Fibroblast of lung (primary cell): ENCODE results near the gene MCM6. TPM values are rescaled to one million over a fixed set of nuclear protein-coding genes. Genes with fewer than 3 reads are reported as not detected.

ENCODE experiments used
- DNase-seq, 2 donors: peaks; one replicate each; pipeline versions ENCODE4 v3.0.0 to v3.0.0-alpha.2; 2010; ENCODE audit warnings: low read depth in 2 of 2
- H2AFZ ChIP-seq: 2 replicates; pipeline ENCODE4 v1.5.1; 2012; ENCODE audit warnings: low read length, control low read depth, inconsistent platforms
- H3K27ac ChIP-seq: 2 replicates; pipeline ENCODE4 v1.5.1; 2011; ENCODE audit warnings: low read length, control low read depth; ENCODE audit not compliant: insufficient read depth
- H3K27me3 ChIP-seq: 2 replicates; pipeline ENCODE4 v1.5.1; 2011; ENCODE audit warnings: mild to moderate bottlenecking, low read length; ENCODE audit not compliant: control insufficient read depth, insufficient read depth
- H3K36me3 ChIP-seq: 2 replicates; pipeline ENCODE4 v1.5.1; 2011; ENCODE audit warnings: low read length; ENCODE audit not compliant: control insufficient read depth, insufficient read depth
- H3K4me1 ChIP-seq: 2 replicates; pipeline ENCODE4 v1.5.1; 2011; ENCODE audit warnings: low read length; ENCODE audit not compliant: control insufficient read depth, insufficient read depth; ENCODE audit errors: extremely low read depth
- H3K4me2 ChIP-seq: 2 replicates; pipeline ENCODE4 v1.5.1; 2011; ENCODE audit warnings: low read length, control low read depth; ENCODE audit not compliant: insufficient read depth; ENCODE audit errors: extremely low read depth
- H3K4me3 ChIP-seq, 4 experiments: fragments of 200-600 bp in 1 of 4; sonication (generic) in 1 of 4; replicated peaks in 1 of 4; 2 replicates each; pipeline ENCODE4 v1.5.1; 2011 to 2016; ENCODE audit warnings: low read length in 4 of 4, low read depth in 3 of 4, mild to moderate bottlenecking in 3 of 4, control low read depth in 2 of 4, inconsistent platforms in 1 of 4, mixed read lengths in 1 of 4; ENCODE audit not compliant: insufficient read depth in 1 of 4; ENCODE audit errors: control extremely low read depth in 1 of 4
- H3K79me2 ChIP-seq: 2 replicates; pipeline ENCODE4 v1.5.1; 2012; ENCODE audit warnings: mild to moderate bottlenecking, low read length, inconsistent platforms; ENCODE audit not compliant: control insufficient read depth, insufficient read depth
- H3K9ac ChIP-seq: 2 replicates; pipeline ENCODE4 v1.5.1; 2011; ENCODE audit warnings: mild to moderate bottlenecking, low read length, control low read depth; ENCODE audit not compliant: insufficient read depth
- H3K9me3 ChIP-seq: 2 replicates; pipeline ENCODE4 v1.5.1; 2012; ENCODE audit warnings: low read depth, low read length; ENCODE audit not compliant: control insufficient read depth, insufficient read depth
- H4K20me1 ChIP-seq: 2 replicates; pipeline ENCODE4 v1.5.1; 2011; ENCODE audit warnings: low read length; ENCODE audit not compliant: control insufficient read depth, insufficient read depth; ENCODE audit errors: extremely low read depth
- CTCF ChIP-seq, 2 donors: IDR thresholded peaks in 1 of 2; conservative IDR thresholded peaks in 1 of 2; 1 replicate in 1 of 2; 2 replicates in 1 of 2; pipeline ENCODE4 v1.5.1; 2011 to 2012; ENCODE audit warnings: low read length in 2 of 2, control low read depth in 1 of 2, inconsistent platforms in 1 of 2, low read depth in 1 of 2, mild to moderate bottlenecking in 1 of 2
- EZH2 ChIP-seq: IDR thresholded peaks from 2 replicates; pipeline ENCODE4 v1.5.1; 2012; ENCODE audit warnings: low read length, control low read depth, mild to moderate bottlenecking; ENCODE audit errors: missing control alignments
- polyA plus RNA-seq, 2 donors: library from polyadenylated mRNA; depleted of rRNA in 1 of 2; stranded (reverse) in 1 of 2; unstranded in 1 of 2; fragments of >200 nt; gene quantifications; 2 replicates each; pipeline ENCODE4 v1.2.1, GENCODE V29; 2011 to 2012; ENCODE audit warnings: missing spikeins in 1 of 2
- total RNA-seq: library from RNA; depleted of rRNA; stranded (reverse); fragments of >200 nt; gene quantifications from 2 replicates; pipeline ENCODE4 v1.2.1, GENCODE V29; 2014

Gene MCM6
- total and polyA plus RNA-seq, 2 donors (not counting 1 experiment from before 2014, with no cell fraction given), result 11.2 to 36.0 TPM

- no peak for TF ChIP-seq EZH2
- no peak for TF ChIP-seq CTCF (conservative IDR thresholded peaks at IDR 0.05 in 1 of 2, IDR thresholded peaks at IDR 0.05 in 1 of 2; ENCODE audit: low read depth in 1 of 2, low read length in 2 of 2)
- DNase-seq, result no peak
- no peak overlapping the region for H3K27ac ChIP-seq
Measured at GRCh38 chr2:135851858-135852257, 24.4 kb downstream of the MCM6 start.

DNA sequence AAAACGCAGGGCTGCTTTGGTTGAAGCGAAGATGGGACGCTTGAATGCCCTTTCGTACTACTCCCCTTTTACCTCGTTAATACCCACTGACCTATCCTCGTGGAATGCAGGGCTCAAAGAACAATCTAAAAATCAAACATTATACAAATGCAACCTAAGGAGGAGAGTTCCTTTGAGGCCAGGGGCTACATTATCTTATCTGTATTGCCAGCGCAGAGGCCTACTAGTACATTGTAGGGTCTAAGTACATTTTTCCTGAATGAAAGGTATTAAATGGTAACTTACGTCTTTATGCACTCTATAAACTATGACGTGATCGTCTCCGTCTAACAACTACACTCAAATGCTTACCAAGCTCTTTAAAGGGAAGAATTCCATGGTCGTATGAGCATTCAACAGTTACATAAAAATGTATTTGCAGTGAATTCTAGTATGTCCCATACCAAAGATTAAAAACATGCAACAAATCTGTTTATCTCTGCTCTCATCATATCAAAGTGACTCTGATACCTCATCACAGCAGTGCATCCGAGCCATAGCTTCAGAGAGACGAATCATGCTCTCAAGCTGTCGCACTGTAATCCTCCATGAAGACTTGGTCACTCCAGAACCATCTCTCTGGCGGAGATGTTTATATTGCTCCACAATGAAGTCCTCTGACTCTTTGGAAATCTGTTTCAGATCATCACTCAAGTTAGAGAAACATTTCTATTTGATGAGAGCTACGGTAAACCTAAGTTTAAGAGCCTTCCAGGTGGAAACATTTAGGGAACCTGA, 25.2 kb downstream of the MCM6 start:
- Histone ChIP-seq H3K4me2 (no peak overlapping the region), H2AFZ (no peak overlapping the region), H3K79me2 (no peaks in the 10 kb centered on the region), H3K9ac (no peak overlapping the region), H3K4me1 (no peaks in the 10 kb centered on the region), H3K36me3 (peaks cover 5% of the 10 kb centered on the region), H3K27me3 (no peaks in the 10 kb centered on the region), H3K9me3 (no peaks in the 10 kb centered on the region), H3K4me3 (no peak overlapping the region), H4K20me1 (no peaks in the 10 kb centered on the region), H3K27ac (no peak overlapping the region)
- TF ChIP-seq EZH2, result no peak
- TF ChIP-seq CTCF (conservative IDR thresholded peaks at IDR 0.05 in 1 of 2, IDR thresholded peaks at IDR 0.05 in 1 of 2; ENCODE audit: low read depth in 1 of 2, low read length in 2 of 2), result no peak
- DNase-seq, result no peak

More at GRCh38 chr2:135851858-135852257, 24.4 kb downstream of the MCM6 start:
- Histone ChIP-seq H4K20me1 (no peaks in the 10 kb centered on the region), H3K9ac (no peak overlapping the region), H3K27me3 (no peaks in the 10 kb centered on the region), H3K4me1 (no peaks in the 10 kb centered on the region), H2AFZ (no peak overlapping the region), H3K4me3 (no peak overlapping the region), H3K9me3 (no peaks in the 10 kb centered on the region), H3K36me3 (peaks cover 5% of the 10 kb centered on the region), H3K79me2 (no peaks in the 10 kb centered on the region), H3K4me2 (no peak overlapping the region)

GRCh38 chr2:135849087-135849486, 27.2 kb downstream of the MCM6 start:
- no peak overlapping the region for H3K4me2 ChIP-seq
- no peak overlapping the region for H3K27ac ChIP-seq
- DNase-seq, result no peak
- TF ChIP-seq EZH2 (no peak), CTCF (conservative IDR thresholded peaks at IDR 0.05 in 1 of 2, IDR thresholded peaks at IDR 0.05 in 1 of 2; ENCODE audit: low read depth in 1 of 2, low read length in 2 of 2) (no peak)
- H2AFZ ChIP-seq, result no peak overlapping the region
- H3K4me1 ChIP-seq, result no peaks in the 10 kb centered on the region
- H3K9ac ChIP-seq, result no peak overlapping the region
- no peak overlapping the region for H3K4me3 ChIP-seq
- no peaks in the 10 kb centered on the region for H3K27me3 ChIP-seq
- H3K36me3 ChIP-seq, result peaks cover 1% of the 10 kb centered on the region
- H3K9me3 ChIP-seq, result no peaks in the 10 kb centered on the region
- H4K20me1 ChIP-seq, result no peaks in the 10 kb centered on the region
- H3K79me2 ChIP-seq, result no peaks in the 10 kb centered on the region
